ENCODE results near the gene TMEM132D. TPM values are rescaled to one million over a fixed set of nuclear protein-coding genes. Genes with fewer than 3 reads are reported as not detected.

Gene TMEM132D
- total RNA-seq, 3 donors from 2014 or later = 0.09 to 0.24 (median 0.12) TPM

DNA sequence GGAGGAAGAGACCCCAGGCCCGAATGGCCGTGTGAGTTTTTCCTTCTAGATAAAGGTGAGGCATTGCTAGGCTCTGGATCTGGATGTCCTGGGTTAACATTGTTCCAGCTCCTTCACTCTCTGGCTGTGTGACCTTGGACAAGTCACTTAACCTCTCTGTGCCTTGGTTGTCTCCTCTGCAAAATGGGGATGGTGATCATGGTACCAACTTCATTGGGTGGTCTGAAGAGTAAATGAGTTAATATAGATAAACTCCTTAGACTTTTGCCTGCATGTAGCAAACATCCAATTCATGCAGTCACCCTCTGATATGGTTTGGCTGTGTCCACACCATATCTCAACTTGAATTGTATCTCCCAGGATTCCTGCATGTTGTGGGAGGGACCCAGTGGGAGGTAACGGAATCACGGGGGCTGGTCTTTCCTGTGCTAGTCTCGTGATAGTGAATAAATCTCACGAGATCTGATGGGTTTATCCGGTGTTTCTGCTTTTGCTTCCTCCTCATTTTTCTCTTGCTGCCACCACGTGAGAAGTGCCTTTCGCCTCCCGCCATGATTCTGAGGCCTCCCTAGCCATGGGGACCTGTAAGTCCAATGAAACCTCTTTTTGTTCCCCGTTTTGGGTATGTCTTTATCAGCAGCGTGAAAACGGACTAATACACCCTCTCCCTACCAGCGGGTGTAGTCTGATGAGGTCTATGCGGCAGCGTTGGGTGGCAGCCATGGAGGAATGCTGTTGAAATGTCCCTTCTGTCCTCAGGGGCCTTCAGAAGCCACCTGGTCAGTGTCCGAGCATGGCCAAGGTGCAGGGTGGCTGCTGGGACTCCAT is 794.4 kb downstream of the TMEM132D start:
- intact Hi-C loops (cut with DNase I, micrococcal nuclease) = no loop called here
- TF ChIP-seq, protein P1, sequence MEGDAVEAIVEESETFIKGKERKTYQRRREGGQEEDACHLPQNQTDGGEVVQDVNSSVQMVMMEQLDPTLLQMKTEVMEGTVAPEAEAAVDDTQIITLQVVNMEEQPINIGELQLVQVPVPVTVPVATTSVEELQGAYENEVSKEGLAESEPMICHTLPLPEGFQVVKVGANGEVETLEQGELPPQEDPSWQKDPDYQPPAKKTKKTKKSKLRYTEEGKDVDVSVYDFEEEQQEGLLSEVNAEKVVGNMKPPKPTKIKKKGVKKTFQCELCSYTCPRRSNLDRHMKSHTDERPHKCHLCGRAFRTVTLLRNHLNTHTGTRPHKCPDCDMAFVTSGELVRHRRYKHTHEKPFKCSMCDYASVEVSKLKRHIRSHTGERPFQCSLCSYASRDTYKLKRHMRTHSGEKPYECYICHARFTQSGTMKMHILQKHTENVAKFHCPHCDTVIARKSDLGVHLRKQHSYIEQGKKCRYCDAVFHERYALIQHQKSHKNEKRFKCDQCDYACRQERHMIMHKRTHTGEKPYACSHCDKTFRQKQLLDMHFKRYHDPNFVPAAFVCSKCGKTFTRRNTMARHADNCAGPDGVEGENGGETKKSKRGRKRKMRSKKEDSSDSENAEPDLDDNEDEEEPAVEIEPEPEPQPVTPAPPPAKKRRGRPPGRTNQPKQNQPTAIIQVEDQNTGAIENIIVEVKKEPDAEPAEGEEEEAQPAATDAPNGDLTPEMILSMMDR (IDR thresholded peaks at IDR 0.05) = no peak

DNA sequence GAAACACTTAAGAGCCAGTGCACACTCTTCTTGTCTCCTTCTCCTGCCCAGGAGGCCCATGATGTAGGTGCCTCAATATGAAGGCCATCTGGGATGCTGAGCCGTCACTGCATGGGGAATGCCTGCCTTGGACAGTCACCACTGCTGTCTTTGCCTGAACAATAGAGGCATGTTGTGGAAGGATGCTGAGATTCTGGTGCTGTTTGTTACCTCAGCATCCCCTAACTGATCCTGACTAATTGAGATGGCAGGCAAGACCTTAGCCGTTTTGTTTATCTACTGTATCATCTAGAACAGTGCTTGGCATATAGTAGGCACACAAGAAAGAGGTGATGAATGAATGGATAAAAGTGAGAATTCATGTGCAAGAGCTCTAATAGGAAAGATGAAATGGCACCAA is 797.1 kb downstream of the TMEM132D start:
- TF ChIP-seq, protein P1 (IDR thresholded peaks at IDR 0.05) = no peak

More for the DNA sequence above, 794.4 kb downstream of the TMEM132D start:
- ATAC-seq = no peak
- Histone ChIP-seq H3K4me3 (no peak overlapping the region), H3K9me3 (no peaks in the 10 kb centered on the region), H3K4me1 (ENCODE audit: low read depth) (no peaks in the 10 kb centered on the region), H3K36me3 (ENCODE audit: low read depth) (no peaks in the 10 kb centered on the region)
- DNase-seq = no peak

DNA sequence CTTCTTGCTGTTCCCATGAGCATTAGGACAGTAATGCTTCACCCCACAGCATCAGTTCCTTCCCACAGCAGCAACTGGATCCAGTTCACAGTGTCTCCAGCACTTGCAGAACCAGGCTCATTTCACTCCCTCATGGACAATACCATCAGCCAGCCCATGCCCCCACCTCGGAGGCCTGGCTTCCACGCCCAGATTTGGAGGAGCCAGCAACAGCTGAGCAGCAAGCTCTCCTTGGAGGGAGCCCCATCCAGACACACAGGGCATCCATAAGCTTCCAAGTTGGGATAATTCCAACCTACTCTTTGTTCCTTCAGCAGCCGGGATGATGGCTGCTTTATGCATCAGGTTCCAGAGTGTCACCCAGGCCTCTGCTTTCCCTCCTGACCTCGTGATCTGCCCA is 800.6 kb downstream of the TMEM132D start:
- intact Hi-C loops (cut with DNase I, micrococcal nuclease) = no loop called here
- Histone ChIP-seq H3K36me3 (ENCODE audit: low read depth) (no peaks in the 10 kb centered on the region), H3K4me1 (ENCODE audit: low read depth) (no peaks in the 10 kb centered on the region), H3K9me3 (peaks cover 17% of the 10 kb centered on the region), H3K4me3 (no peak overlapping the region)
- no peak for ATAC-seq
- DNase-seq = no peak
- TF ChIP-seq, protein P1 (IDR thresholded peaks at IDR 0.05) = no peak

More for the DNA sequence above, 797.1 kb downstream of the TMEM132D start:
- no peak for DNase-seq
- ATAC-seq = no peak
- intact Hi-C loops (cut with DNase I, micrococcal nuclease) = no loop called here
- H3K4me3 ChIP-seq = no peak overlapping the region
- H3K36me3 ChIP-seq (ENCODE audit: low read depth) = no peaks in the 10 kb centered on the region
- no peaks in the 10 kb centered on the region for H3K4me1 ChIP-seq (ENCODE audit: low read depth)
- peaks cover 8% of the 10 kb centered on the region for H3K9me3 ChIP-seq

DNA sequence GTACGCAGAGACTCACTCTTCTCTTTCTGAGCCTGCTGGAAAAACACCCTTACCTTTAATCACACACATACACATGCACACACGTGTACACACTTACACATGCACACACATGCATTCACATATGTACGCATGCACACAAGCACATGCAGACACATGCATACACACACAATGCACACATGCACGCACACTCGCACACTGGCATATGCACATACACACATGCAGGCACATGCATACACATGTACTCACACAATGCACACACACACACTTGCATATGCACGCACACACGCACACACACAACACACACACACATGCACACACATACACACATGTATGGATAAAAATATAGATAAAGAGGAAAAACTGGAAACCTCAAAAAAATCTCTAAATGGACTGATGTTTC is 801.6 kb downstream of the TMEM132D start:
- no peak overlapping the region for H3K4me3 ChIP-seq
- H3K4me1 ChIP-seq (ENCODE audit: low read depth) = no peaks in the 10 kb centered on the region
- TF ChIP-seq, protein P1 (IDR thresholded peaks at IDR 0.05) = no peak
- H3K36me3 ChIP-seq (ENCODE audit: low read depth) = no peaks in the 10 kb centered on the region
- no peak for ATAC-seq
- H3K9me3 ChIP-seq = peaks cover 17% of the 10 kb centered on the region
- intact Hi-C loops (cut with DNase I, micrococcal nuclease) = no loop called here
- DNase-seq = no peak

DNA sequence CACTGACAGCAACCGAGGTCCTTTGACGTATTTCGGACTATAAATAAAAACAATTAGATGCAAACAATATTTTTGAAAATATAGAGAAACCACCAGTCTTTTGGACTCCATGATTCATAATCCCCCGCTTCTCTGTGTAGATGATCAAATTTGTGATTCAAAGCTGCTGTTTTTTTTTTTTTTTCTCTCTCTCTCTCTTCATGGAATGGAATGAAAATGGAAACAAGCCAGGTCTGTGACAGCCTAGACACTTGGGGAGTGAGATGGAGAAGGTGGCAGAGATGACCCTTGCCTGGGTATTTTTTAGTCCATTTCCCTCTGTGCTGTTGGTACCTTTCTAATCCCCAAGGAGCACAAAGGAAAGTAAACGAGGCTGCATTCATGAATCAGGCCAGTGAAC is 802.0 kb downstream of the TMEM132D start:
- no peaks in the 10 kb centered on the region for H3K4me1 ChIP-seq (ENCODE audit: low read depth)
- no peaks in the 10 kb centered on the region for H3K36me3 ChIP-seq (ENCODE audit: low read depth)
- no peak overlapping the region for H3K4me3 ChIP-seq
- intact Hi-C loops (cut with DNase I, micrococcal nuclease) = no loop called here
- peaks cover 17% of the 10 kb centered on the region for H3K9me3 ChIP-seq
- ATAC-seq (no peak), DNase-seq (no peak)
- TF ChIP-seq, protein P1 (IDR thresholded peaks at IDR 0.05) = no peak

All from mucosa of descending colon (tissue), 3 donors.